OCI-LY3 (cell line): ENCODE results near the gene TACC2.

ENCODE experiments used
- H2AFZ ChIP-seq: fragments of 200-600, 300-600 bp; shearing (Covaris generic); 2 replicates; pipeline ENCODE4 v1.6.0; 2014; ENCODE audit warnings: antibody characterized with exemption, low read depth, low read length
- H3K27ac ChIP-seq: fragments of 200-600, 300-600 bp; sonication (generic); 2 replicates; pipeline ENCODE4 v1.5.1; 2014; ENCODE audit warnings: mild to moderate bottlenecking, low read length, moderate library complexity, mixed read lengths
- H3K27me3 ChIP-seq: fragments of 200-600, 300-600 bp; sonication (generic); 2 replicates; pipeline ENCODE4 v1.6.1; 2014; ENCODE audit warnings: low read depth, low read length, mixed read lengths
- H3K36me3 ChIP-seq: fragments of 200-600, 300-600 bp; sonication (generic); replicated peaks from 2 replicates; pipeline ENCODE3; 2014; ENCODE audit warnings: low read depth, low read length, mixed read lengths
- H3K4me1 ChIP-seq: fragments of 300-600, 200-600 bp; sonication (generic); 2 replicates; pipeline ENCODE4 v1.6.1; 2014; ENCODE audit warnings: low read length, mixed read lengths
- H3K4me2 ChIP-seq: fragments of 200-600, 300-600 bp; sonication (generic); 2 replicates; pipeline ENCODE4 v1.6.1; 2014; ENCODE audit warnings: low read length, mixed read lengths
- H3K4me3 ChIP-seq: fragments of 300-600, 200-600 bp; sonication (generic); 2 replicates; pipeline ENCODE4 v1.5.1; 2014; ENCODE audit warnings: antibody characterized with exemption, mild to moderate bottlenecking, low read length, moderate library complexity
- H3K79me2 ChIP-seq: fragments of 300-600, 200-600 bp; shearing (Covaris generic); 2 replicates; pipeline ENCODE4 v1.6.1; 2014; ENCODE audit warnings: mild to moderate bottlenecking, low read length, mixed read lengths
- H3K9ac ChIP-seq: fragments of 300-600, 200-600 bp; shearing (Covaris generic); 2 replicates; pipeline ENCODE4 v1.6.0; 2014; ENCODE audit warnings: mild to moderate bottlenecking, low read length, moderate library complexity
- H3K9me3 ChIP-seq: fragments of 200-600, 300-600 bp; shearing (Covaris generic); 2 replicates; pipeline ENCODE4 v1.6.1; 2014; ENCODE audit warnings: low read length, mixed read lengths; ENCODE audit not compliant: insufficient read depth
- H4K20me1 ChIP-seq: fragments of 200-600, 300-600 bp; sonication (generic); 2 replicates; pipeline ENCODE4 v1.6.1; 2016; ENCODE audit warnings: low read length, mixed read lengths; ENCODE audit not compliant: insufficient read depth
- CTCF ChIP-seq: fragments of 200-600, 300-600 bp; sonication (generic); IDR thresholded peaks from 2 replicates; pipeline ENCODE4 v1.5.1; 2014; ENCODE audit warnings: antibody characterized with exemption, low read length, low read depth
- EZH2phosphoT487 ChIP-seq: fragments of 200-600 bp; shearing (Covaris generic); IDR thresholded peaks from 2 replicates; pipeline ENCODE4 v1.6.1; 2018; ENCODE audit warnings: antibody characterized with exemption, mixed run types, low read depth

TACC2 gene

GRCh38 chr10:122208571-122209430 lies 219.8 kb downstream of the TACC2 start:
- no peaks in the 10 kb centered on the region for H3K79me2 ChIP-seq
- H3K36me3 ChIP-seq: no peaks in the 10 kb centered on the region
- H3K4me2 ChIP-seq: no peak overlapping the region
- no peak overlapping the region for H3K9ac ChIP-seq
- H3K9me3 ChIP-seq: no peaks in the 10 kb centered on the region
- no peaks in the 10 kb centered on the region for H3K27me3 ChIP-seq
- H3K27ac ChIP-seq: no peak overlapping the region
- TF ChIP-seq EZH2phosphoT487 (no peak), CTCF (no peak)
- H3K4me1 ChIP-seq: no peaks in the 10 kb centered on the region
- H3K4me3 ChIP-seq: no peak overlapping the region
- H4K20me1 ChIP-seq: no peaks in the 10 kb centered on the region
- no peak overlapping the region for H2AFZ ChIP-seq

- Histone ChIP-seq H3K9me3 (no peaks in the 10 kb centered on the region), H3K27ac (no peak overlapping the region), H3K36me3 (no peaks in the 10 kb centered on the region), H2AFZ (no peak overlapping the region), H3K79me2 (no peaks in the 10 kb centered on the region), H3K27me3 (no peaks in the 10 kb centered on the region), H3K4me3 (no peak overlapping the region), H3K4me2 (no peak overlapping the region), H3K9ac (no peak overlapping the region), H4K20me1 (no peaks in the 10 kb centered on the region), H3K4me1 (no peaks in the 10 kb centered on the region)
- TF ChIP-seq CTCF (no peak), EZH2phosphoT487 (no peak)
These were observed 221.7 kb downstream of the TACC2 start for GRCh38 chr10:122210481-122211265.

GRCh38 chr10:122213364-122213763 lies 224.4 kb downstream of the TACC2 start:
- Histone ChIP-seq H3K27ac (no peak overlapping the region), H3K4me3 (no peak overlapping the region), H3K9me3 (no peaks in the 10 kb centered on the region), H3K27me3 (no peaks in the 10 kb centered on the region), H3K9ac (no peak overlapping the region), H3K36me3 (no peaks in the 10 kb centered on the region), H3K4me2 (no peak overlapping the region), H3K4me1 (no peaks in the 10 kb centered on the region), H4K20me1 (no peaks in the 10 kb centered on the region), H2AFZ (no peak overlapping the region), H3K79me2 (no peaks in the 10 kb centered on the region)
- TF ChIP-seq EZH2phosphoT487 (no peak), CTCF (no peak)

- Histone ChIP-seq H3K9ac (no peak overlapping the region), H3K9me3 (no peaks in the 10 kb centered on the region), H3K4me3 (no peak overlapping the region), H3K4me1 (no peaks in the 10 kb centered on the region), H2AFZ (no peak overlapping the region), H3K79me2 (no peaks in the 10 kb centered on the region), H4K20me1 (no peaks in the 10 kb centered on the region), H3K36me3 (no peaks in the 10 kb centered on the region), H3K4me2 (no peak overlapping the region), H3K27me3 (no peaks in the 10 kb centered on the region), H3K27ac (no peak overlapping the region)
- TF ChIP-seq CTCF: no peak
- no peak for TF ChIP-seq EZH2phosphoT487
These were observed 224.8 kb downstream of the TACC2 start for GRCh38 chr10:122213766-122214165.
